GM21515 (cell line): ENCODE measurements around the gene NSUN7.

ENCODE experiments used
- ATAC-seq: cut with Tn5 transposase; IDR thresholded peaks from one replicate; pipeline ENCODE4 v1.9.1; 2021; ENCODE audit not compliant: unreplicated experiment

The NSUN7 gene

GRCh38 chr4:40845154-40845835 lies 95.5 kb downstream of the NSUN7 start:
- ATAC-seq = no peak

- ATAC-seq = no peak
These were observed 96.8 kb downstream of the NSUN7 start for GRCh38 chr4:40846532-40846931.

DNA sequence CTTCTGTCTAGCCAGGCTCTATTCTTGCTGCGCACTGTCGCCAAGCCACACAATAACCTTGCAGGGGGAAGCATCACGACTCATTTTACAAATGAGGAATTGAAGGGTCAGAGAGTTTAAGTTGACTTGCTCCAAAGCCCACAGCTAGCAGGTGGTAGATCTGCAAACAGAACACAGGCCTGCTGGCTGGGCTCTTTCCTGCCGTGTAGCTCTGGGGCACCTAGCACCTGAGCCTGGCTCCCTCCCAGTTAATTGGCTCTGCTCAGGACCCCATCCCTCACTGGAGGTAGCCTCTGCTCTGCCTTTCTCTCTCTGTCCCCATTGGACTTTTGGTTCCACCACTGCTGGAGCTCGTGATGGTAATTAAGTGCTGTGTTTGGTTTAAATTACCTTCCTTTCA lies 98.5 kb downstream of the NSUN7 start:
- ATAC-seq = no peak

DNA sequence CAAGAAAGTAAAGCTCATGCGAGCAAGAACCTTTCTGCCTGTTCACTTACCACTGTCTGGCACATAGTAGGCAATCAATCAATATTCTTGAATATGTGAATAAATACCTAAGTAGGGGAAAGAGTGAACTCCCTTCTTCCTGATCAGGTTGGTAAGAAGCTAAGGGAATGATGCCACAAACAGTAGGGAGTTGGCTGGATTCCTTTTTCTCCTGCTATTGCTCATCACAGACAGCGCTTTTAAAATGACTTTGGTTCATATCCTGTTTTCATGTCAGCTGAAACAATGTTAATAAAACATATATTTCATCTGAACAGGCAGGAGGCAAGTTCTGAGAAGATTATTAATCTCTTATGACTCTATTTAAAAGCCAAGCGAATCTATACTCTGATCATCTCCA lies 99.2 kb downstream of the NSUN7 start:
- ATAC-seq = no peak

GRCh38 chr4:40850496-40850895 lies 100.7 kb downstream of the NSUN7 start:
- ATAC-seq = no peak

DNA sequence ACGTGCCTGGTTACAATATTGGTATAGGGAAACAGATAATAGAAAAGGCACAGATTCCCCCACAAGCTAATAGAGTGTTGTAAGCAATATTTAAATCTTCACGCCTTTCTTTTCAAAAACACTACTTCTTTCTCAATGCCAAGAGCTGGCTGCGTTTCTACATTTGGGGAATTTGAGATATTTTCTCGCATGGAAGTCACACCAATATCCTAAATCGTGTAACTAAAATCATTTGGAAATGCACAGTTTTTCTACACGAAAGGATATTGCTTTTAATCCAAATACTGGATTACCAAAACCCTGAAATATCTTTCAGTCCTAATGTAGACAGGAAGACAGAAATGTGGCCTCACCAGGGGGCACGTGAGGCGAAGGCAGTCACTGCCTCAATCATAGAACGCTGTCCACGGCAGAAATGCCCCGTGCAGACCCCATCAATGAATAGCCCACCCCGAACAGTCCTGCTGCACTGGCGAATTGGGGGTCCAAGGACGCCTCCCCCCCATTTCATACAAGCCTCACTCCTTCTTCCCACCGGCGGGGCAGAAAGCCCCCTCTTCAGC lies 106.6 kb downstream of the NSUN7 start:
- no peak for ATAC-seq

GRCh38 chr4:40856840-40857362 lies 107.1 kb downstream of the NSUN7 start:
- ATAC-seq = peak; percentile 86

GRCh38 chr4:40857956-40858355 lies 108.2 kb downstream of the NSUN7 start:
- ATAC-seq = no peak

GRCh38 chr4:40858962-40859361 lies 109.2 kb downstream of the NSUN7 start:
- ATAC-seq = no peak
